Measurements from ENCODE around the gene CTNND2.
A peak's percentile ranks its signal among the peaks of the same experiment; 100 is the strongest.

The CTNND2 gene

GRCh38 chr5:11240293-11241190, 663.7 kb downstream of the CTNND2 start:
- no peak for DNase-seq

- no peak for DNase-seq
Observed at GRCh38 chr5:11239261-11240015, 664.8 kb downstream of the CTNND2 start.

- peak in 1 of 2 donors; percentile 1 for DNase-seq
Observed at GRCh38 chr5:11234501-11234911, 669.7 kb downstream of the CTNND2 start.

GRCh38 chr5:11230890-11231289, 673.4 kb downstream of the CTNND2 start:
- DNase-seq = no peak

- no peak for DNase-seq
Observed at GRCh38 chr5:11227064-11227463, 677.2 kb downstream of the CTNND2 start.

- no peak for DNase-seq
Observed at GRCh38 chr5:11224436-11225187, 679.6 kb downstream of the CTNND2 start.

- no peak for DNase-seq
Observed at GRCh38 chr5:11222169-11222568, 682.1 kb downstream of the CTNND2 start.

GRCh38 chr5:11214864-11215644, 689.2 kb downstream of the CTNND2 start:
- no peak for DNase-seq

- DNase-seq = no peak
Observed at GRCh38 chr5:11212706-11213105, 691.5 kb downstream of the CTNND2 start.

GRCh38 chr5:11197726-11198125, 706.5 kb downstream of the CTNND2 start:
- DNase-seq = no peak

- no peak for DNase-seq
Observed at GRCh38 chr5:11191673-11192072, 712.6 kb downstream of the CTNND2 start.

- no peak for DNase-seq
Observed at GRCh38 chr5:11182441-11183080, 721.7 kb downstream of the CTNND2 start.

GRCh38 chr5:11181940-11182339, 722.3 kb downstream of the CTNND2 start:
- no peak for DNase-seq

- DNase-seq = no peak
Observed at GRCh38 chr5:11180890-11181289, 723.4 kb downstream of the CTNND2 start.

- DNase-seq = no peak
Observed at GRCh38 chr5:11177999-11178711, 726.1 kb downstream of the CTNND2 start.

- DNase-seq = no peak
Observed at GRCh38 chr5:11174591-11174990, 729.7 kb downstream of the CTNND2 start.

- DNase-seq = no peak
Observed at GRCh38 chr5:11172484-11172883, 731.8 kb downstream of the CTNND2 start.

- no peak for DNase-seq
Observed at GRCh38 chr5:11171236-11171635, 733.0 kb downstream of the CTNND2 start.

GRCh38 chr5:11166923-11167322, 737.3 kb downstream of the CTNND2 start:
- DNase-seq = no peak

- DNase-seq = no peak
Observed at GRCh38 chr5:11164531-11165294, 739.5 kb downstream of the CTNND2 start.

All from stimulated activated CD4-positive, alpha-beta T cell treated with anti-CD3 and anti-CD28 coated beads, Interleukin-2, amount 100 ng/mL, for 24 hours (primary cell).